OCI-LY3 (cell line): ENCODE data around the gene PPP1R1B.

ENCODE experiments used
- CTCF ChIP-seq: fragments of 200-600, 300-600 bp; sonication (generic); IDR thresholded peaks from 2 replicates; pipeline ENCODE4 v1.5.1; 2014; ENCODE audit warnings: antibody characterized with exemption, low read length, low read depth
- EZH2phosphoT487 ChIP-seq: fragments of 200-600 bp; shearing (Covaris generic); IDR thresholded peaks from 2 replicates; pipeline ENCODE4 v1.6.1; 2018; ENCODE audit warnings: antibody characterized with exemption, mixed run types, low read depth

DNA sequence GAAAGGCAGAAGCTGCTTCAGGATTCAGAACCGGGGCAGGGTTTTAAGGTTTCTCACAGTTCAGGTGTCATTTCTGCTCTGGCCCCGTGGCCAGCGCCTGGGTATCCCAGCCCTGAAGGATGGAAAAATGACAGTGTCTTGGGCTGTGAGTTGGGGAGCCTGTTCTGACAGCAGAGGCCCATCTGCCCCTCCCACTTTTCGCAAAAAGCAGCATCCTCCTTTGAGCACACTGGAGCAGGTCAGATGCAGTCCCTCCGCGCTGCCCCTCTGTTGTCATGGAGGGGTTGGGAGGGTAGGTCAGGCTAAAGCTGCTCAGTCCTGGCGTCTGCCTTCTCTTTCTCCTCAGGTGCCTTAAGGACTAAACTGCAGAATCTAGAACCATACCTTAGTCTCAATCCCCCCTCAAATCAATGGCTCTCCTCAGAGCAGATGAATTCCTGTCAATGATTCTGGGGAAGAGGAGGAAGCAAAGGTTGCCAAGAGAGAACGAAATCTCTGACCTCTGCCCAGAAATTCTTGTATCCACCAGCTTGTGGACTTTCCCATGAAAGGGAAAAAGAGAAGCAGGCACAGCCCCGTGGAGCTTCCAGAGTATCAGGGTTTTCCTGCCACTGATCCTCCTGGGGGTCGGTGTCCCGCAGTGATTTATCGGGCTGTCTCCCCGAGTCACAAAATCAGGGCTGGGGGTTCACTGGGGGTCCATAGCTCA is 26.3 kb upstream of the PPP1R1B start:
- TF ChIP-seq CTCF (no peak), EZH2phosphoT487 (no peak)
